ELR (cell line): ENCODE results near the gene ACOT8.

Experiments
- DNase-seq: peaks from one replicate; pipeline ENCODE4 v3.0.0-alpha.2; 2015; ENCODE audit warnings: low read depth

ACOT8 gene

GRCh38 chr20:45792317-45793118 lies 64.7 kb downstream of the ACOT8 start:
- DNase-seq = no peak
